ENCODE measurements around the gene NR1I3. TPM values are rescaled to one million over a fixed set of nuclear protein-coding genes. Genes with fewer than 3 reads are reported as not detected.

NR1I3 gene
- total and polyA plus RNA-seq, 2 experiments from 2014 or later, result 0.50 TPM; not detected in 1

GRCh38 chr1:161189036-161189435 lies 49.0 kb downstream of the NR1I3 start:
- Mint-ChIP-seq H3K9me3 (no peaks in the 10 kb centered on the region), H3K4me1 (peaks cover 14% of the 10 kb centered on the region), H3K27ac (no peak overlapping the region), H3K27me3 (ENCODE audit: insufficient read depth, low read depth, poor library complexity) (peaks cover 5% of the 10 kb centered on the region), H3K4me3 (no peak overlapping the region), H3K36me3 (ENCODE audit: low read depth) (peaks cover 11% of the 10 kb centered on the region; the same call in 2 of the 3 replicates)
- no peak overlapping the region for H3K4me2 ChIP-seq
- no peaks in the 10 kb centered on the region for H4K20me1 ChIP-seq (replicated peaks; ENCODE audit: insufficient read depth)
- no peak for ATAC-seq
- H3K36me3 ChIP-seq (ENCODE audit: insufficient read depth), result no peaks in the 10 kb centered on the region
- H3F3A ChIP-seq (replicated peaks; ENCODE audit: low read depth), result 0 out of 2 replicates have a peak, but pooled peaks cover 3% of the 10 kb centered on the region
- no peak overlapping the region for H3K27ac ChIP-seq (ENCODE audit: low read depth)
- H3K9me2 ChIP-seq (ENCODE audit: insufficient read depth), result no peaks in the 10 kb centered on the region
- peaks cover 2% of the 10 kb centered on the region; the same call in 1 of the 2 replicates for H3K4me1 ChIP-seq (ENCODE audit: insufficient read depth)
- no peak overlapping the region for H3K4me3 ChIP-seq
- TF ChIP-seq CTCF (conservative IDR thresholded peaks at IDR 0.05; ENCODE audit: low read depth in 2 of 2), result no peak
- no peak for TF ChIP-seq POLR2AphosphoS5 (IDR thresholded peaks at IDR 0.05; ENCODE audit: low read depth)
- no peak for TF ChIP-seq NANOG (IDR thresholded peaks at IDR 0.05; ENCODE audit: borderline replicate concordance)
- no peak for TF ChIP-seq ZNF331 (CRISPR knock-in tag; IDR thresholded peaks at IDR 0.05; ENCODE audit: low read depth)
- TF ChIP-seq EZH2phosphoT487 (IDR thresholded peaks at IDR 0.05; ENCODE audit: unreplicated experiment), result no peak
- TF ChIP-seq EZH2 (IDR thresholded peaks at IDR 0.05; ENCODE audit: low read depth, unreplicated experiment), result no peak
- no peak for TF ChIP-seq JUNB (IDR thresholded peaks at IDR 0.05; ENCODE audit: unreplicated experiment)
- TF ChIP-seq REST (IDR thresholded peaks at IDR 0.05; ENCODE audit: unreplicated experiment), result no peak
- no peak for TF ChIP-seq STAT1 (IDR thresholded peaks at IDR 0.05; ENCODE audit: unreplicated experiment)
- TF ChIP-seq ZNF114 (CRISPR knock-in tag; IDR thresholded peaks at IDR 0.05), result no peak
- no peak for TF ChIP-seq CREB1 (CRISPR knock-in tag; IDR thresholded peaks at IDR 0.05; ENCODE audit: low read depth)
- no peak for TF ChIP-seq ZNF462 (CRISPR knock-in tag; IDR thresholded peaks at IDR 0.05)
- no peak for TF ChIP-seq ETS1 (IDR thresholded peaks at IDR 0.05)
- H3K79me2 ChIP-seq (replicated peaks; ENCODE audit: insufficient read depth), result no peaks in the 10 kb centered on the region
- DNase-seq (ENCODE audit: low spot score), result no peak
- no peak overlapping the region for H2AFZ ChIP-seq
- no peaks in the 10 kb centered on the region for H3K27me3 ChIP-seq (ENCODE audit: insufficient read depth)

All from GM23338 (cell line).